T-helper 1 cell treated with Interleukin-12 subunit alpha and Interleukin-12 subunit beta and Interleukin-4 antibody, amounts not matched to agents 30 μg/mL and 1 μg/mL, for 36 hours (primary cell): ENCODE measurements around the gene NTN5.
"Not testable (repeated sequence)": the region's sequence is repeated elsewhere in the genome, so short reads cannot be mapped to it uniquely, and the experiment has no call there.

ENCODE experiments used
- H3K27ac Mint-ChIP-seq: one replicate; pipeline ENCODE4 v1.8.0; 2021; ENCODE audit warnings: mild to moderate bottlenecking, mixed read lengths
- H3K27me3 Mint-ChIP-seq: one replicate; pipeline ENCODE4 v1.8.0; 2021; ENCODE audit warnings: low read depth, mixed read lengths
- H3K36me3 Mint-ChIP-seq: one replicate; pipeline ENCODE4 v1.8.0; 2021; ENCODE audit warnings: low read depth, mixed read lengths
- H3K4me1 Mint-ChIP-seq: one replicate; pipeline ENCODE4 v1.8.0; 2021; ENCODE audit warnings: low read depth, mixed read lengths
- H3K4me3 Mint-ChIP-seq: one replicate; pipeline ENCODE4 v1.8.0; 2021; ENCODE audit warnings: mild to moderate bottlenecking, moderate library complexity, mixed read lengths
- H3K9me3 Mint-ChIP-seq: one replicate; pipeline ENCODE4 v1.8.0; 2021; ENCODE audit warnings: mixed read lengths

NTN5 gene

GRCh38 chr19:48683349-48683748 lies 10.5 kb upstream of the NTN5 start:
- H3K4me3 Mint-ChIP-seq: no peak overlapping the region
- H3K9me3 Mint-ChIP-seq: no peaks in the 10 kb centered on the region
- no peaks in the 10 kb centered on the region for H3K27me3 Mint-ChIP-seq

GRCh38 chr19:48681127-48681470 lies 8.3 kb upstream of the NTN5 start:
- no peaks in the 10 kb centered on the region for H3K9me3 Mint-ChIP-seq
- no peaks in the 10 kb centered on the region for H3K36me3 Mint-ChIP-seq
- H3K4me1 Mint-ChIP-seq: no peaks in the 10 kb centered on the region
- H3K27ac Mint-ChIP-seq: no peak overlapping the region
- H3K27me3 Mint-ChIP-seq: no peaks in the 10 kb centered on the region
- H3K4me3 Mint-ChIP-seq: no peak overlapping the region

More at GRCh38 chr19:48683349-48683748, 10.5 kb upstream of the NTN5 start:
- Mint-ChIP-seq H3K36me3 (no peaks in the 10 kb centered on the region), H3K27ac (no peak overlapping the region), H3K4me1 (no peaks in the 10 kb centered on the region)

GRCh38 chr19:48680436-48681126 lies 7.8 kb upstream of the NTN5 start:
- Mint-ChIP-seq H3K27me3 (no peaks in the 10 kb centered on the region), H3K9me3 (no peaks in the 10 kb centered on the region), H3K4me1 (no peaks in the 10 kb centered on the region), H3K27ac (no peak overlapping the region), H3K36me3 (no peaks in the 10 kb centered on the region), H3K4me3 (no peak overlapping the region)

DNA sequence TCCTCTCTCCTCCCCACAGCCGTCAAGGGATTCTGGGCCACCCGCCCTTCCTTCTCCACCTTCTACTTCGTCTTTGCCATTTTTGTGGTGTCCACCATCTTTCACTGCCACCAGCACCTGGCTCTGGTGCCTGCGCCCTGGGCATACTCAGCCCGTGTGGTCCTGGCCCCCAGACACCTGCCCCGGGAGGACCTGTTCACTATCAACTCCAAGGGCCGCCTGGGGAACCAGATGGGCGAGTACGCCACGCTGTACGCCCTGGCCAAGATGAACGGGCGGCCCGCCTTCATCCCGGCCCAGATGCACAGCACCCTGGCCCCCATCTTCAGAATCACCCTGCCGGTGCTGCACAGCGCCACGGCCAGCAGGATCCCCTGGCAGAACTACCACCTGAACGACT lies 7.2 kb upstream of the NTN5 start:
- H3K36me3 Mint-ChIP-seq, H3K9me3 Mint-ChIP-seq, H3K27me3 Mint-ChIP-seq, H3K27ac Mint-ChIP-seq, H3K4me1 Mint-ChIP-seq, H3K4me3 Mint-ChIP-seq: not testable (repeated sequence)

DNA sequence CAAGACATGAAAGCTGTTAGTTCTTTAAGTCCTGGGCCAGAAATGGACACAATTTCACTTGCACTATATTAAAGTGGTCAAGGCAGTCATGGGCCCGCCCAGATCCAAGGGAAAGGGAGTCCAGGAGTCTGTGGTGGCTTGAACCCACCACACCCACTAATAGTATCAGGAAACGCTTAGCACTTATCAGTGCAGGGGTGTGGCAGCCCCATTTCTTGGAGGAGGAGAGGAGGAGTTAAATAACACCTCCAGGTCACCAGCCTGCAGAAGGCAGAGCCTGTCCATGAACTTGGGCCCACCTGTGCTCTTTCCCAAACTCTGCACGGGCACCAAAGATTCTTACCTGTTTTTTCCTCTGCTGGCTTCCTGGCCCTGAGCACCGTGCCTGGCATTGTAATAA lies 5.4 kb upstream of the NTN5 start:
- H3K9me3 Mint-ChIP-seq: no peaks in the 10 kb centered on the region
- H3K4me3 Mint-ChIP-seq: no peak overlapping the region
- H3K27me3 Mint-ChIP-seq: no peaks in the 10 kb centered on the region
- no peak overlapping the region for H3K27ac Mint-ChIP-seq
- peaks cover 7% of the 10 kb centered on the region for H3K4me1 Mint-ChIP-seq
- no peaks in the 10 kb centered on the region for H3K36me3 Mint-ChIP-seq

DNA sequence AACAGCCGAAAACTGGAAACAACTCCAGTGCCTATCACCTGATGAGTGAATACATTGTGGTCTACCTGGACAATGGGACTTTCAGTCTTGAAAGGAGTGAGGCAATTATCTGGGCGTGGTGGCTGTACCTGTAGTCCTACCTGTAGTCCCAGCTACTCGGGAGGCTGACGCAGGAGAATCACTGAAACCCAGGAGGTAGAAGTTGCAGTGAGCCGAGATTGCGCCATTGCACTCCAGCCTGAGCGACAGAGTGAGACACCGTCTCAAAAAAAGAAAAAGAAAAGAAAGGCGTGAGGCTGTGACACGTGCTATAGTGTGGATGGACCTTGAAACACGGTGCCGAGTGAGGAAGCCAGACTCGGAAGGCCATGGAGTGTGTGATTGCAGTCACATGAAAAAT lies 4.1 kb upstream of the NTN5 start:
- Mint-ChIP-seq H3K27me3 (no peaks in the 10 kb centered on the region), H3K36me3 (no peaks in the 10 kb centered on the region), H3K4me3 (no peak overlapping the region), H3K27ac (no peak overlapping the region), H3K9me3 (no peaks in the 10 kb centered on the region), H3K4me1 (peaks cover 7% of the 10 kb centered on the region)

DNA sequence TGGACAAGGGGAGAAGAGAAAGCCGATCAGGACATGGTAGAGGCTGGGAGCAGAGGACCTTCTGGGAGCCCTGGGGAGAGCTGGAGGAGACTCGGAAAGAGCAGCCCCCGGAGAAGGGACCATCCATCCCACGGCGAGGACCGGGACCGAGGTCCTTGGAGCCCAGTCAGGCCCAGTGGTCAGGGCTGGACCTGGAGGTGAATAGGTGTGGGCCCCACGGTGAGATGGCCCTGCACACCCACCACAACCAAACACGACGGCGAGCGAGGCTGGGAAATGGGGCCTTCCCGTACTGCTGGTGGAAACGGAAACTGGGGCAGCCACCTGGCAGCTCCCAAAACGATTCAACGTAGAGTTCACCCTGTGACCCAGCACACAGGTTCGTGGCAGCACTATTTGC lies 3.7 kb upstream of the NTN5 start:
- H3K27me3 Mint-ChIP-seq: no peaks in the 10 kb centered on the region
- H3K27ac Mint-ChIP-seq: no peak overlapping the region
- H3K36me3 Mint-ChIP-seq: no peaks in the 10 kb centered on the region
- no peak overlapping the region for H3K4me3 Mint-ChIP-seq
- no peaks in the 10 kb centered on the region for H3K9me3 Mint-ChIP-seq
- H3K4me1 Mint-ChIP-seq: peaks cover 7% of the 10 kb centered on the region

DNA sequence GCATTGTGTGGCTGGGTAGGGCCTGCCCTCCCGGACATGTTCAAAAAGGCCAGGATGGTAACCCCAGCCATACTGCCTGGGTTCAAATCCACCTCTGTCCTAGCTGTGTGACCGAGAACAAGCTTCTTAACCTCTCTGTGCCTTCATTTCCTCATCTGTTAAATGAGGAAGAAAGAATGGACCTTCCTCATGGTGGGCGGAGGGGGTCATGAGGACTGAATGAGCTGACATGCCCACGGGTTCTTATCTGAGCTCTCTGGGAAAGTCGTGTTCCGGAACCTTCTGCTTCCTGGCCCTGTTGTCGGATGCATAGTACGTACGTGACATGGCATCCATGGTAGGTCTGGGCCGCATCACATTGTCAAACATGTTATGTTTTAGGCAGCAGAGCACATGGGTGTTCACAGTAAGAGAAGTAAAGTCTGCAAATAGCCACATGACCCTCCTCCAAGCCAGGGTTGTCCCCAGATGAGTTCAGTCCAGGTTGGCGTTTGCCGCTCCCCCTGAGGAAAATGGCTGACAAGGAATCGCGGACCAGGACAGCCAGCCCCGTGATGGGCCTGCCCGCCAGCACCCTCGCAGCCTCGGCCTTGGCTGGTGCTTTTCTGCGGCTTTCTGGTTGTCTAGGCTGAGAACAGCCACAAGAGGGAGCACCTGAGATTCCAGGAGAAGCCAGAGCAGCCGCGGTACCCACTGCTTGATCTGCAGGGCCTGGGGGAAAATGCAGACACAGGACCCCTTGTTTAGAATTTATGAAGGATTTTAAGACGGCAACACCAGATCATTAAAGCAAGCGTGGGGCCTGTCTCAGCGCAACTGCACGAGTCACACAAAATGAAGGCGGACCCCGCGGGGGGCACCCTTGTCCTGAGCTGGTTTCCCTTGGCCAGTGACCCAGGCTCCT lies 2.4 kb upstream of the NTN5 start:
- H3K27me3 Mint-ChIP-seq: no peaks in the 10 kb centered on the region
- H3K36me3 Mint-ChIP-seq: no peaks in the 10 kb centered on the region
- H3K27ac Mint-ChIP-seq: no peak overlapping the region
- H3K4me3 Mint-ChIP-seq: no peak overlapping the region
- H3K9me3 Mint-ChIP-seq: no peaks in the 10 kb centered on the region
- peaks cover 7% of the 10 kb centered on the region for H3K4me1 Mint-ChIP-seq

DNA sequence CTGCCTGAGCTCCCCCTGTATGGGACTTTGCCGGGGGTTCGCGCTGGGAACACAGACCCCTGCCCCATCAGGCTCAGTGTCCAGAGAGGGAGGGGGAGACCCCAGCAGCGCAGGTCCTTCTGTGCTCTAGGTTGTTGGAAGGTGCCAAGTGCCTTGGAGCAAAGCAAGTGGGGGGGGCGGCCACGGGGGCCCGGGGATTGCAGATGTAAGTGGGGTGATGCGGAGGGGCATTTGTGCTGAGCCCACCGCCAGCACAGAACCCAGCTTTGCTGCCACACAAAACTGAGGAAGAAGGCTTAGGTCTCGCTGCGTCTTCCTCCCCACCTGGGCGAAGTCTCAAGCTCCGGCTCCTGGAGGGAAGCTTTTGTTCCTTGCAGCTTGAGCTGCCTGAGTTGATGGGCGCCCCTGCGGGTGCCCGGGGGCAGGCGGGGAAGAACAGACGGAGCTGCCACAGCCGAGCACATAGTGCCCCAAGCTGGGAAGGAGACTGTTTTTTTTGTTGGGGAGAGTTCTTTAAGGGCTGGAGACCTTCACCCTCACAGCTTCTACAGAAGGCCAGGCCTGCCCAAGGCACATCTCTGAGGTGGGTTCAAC lies 1.5 kb upstream of the NTN5 start:
- Mint-ChIP-seq H3K9me3 (peaks cover 6% of the 10 kb centered on the region), H3K27me3 (no peaks in the 10 kb centered on the region), H3K36me3 (peaks cover 2% of the 10 kb centered on the region), H3K4me3 (no peak overlapping the region), H3K27ac (no peak overlapping the region), H3K4me1 (peaks cover 7% of the 10 kb centered on the region)

DNA sequence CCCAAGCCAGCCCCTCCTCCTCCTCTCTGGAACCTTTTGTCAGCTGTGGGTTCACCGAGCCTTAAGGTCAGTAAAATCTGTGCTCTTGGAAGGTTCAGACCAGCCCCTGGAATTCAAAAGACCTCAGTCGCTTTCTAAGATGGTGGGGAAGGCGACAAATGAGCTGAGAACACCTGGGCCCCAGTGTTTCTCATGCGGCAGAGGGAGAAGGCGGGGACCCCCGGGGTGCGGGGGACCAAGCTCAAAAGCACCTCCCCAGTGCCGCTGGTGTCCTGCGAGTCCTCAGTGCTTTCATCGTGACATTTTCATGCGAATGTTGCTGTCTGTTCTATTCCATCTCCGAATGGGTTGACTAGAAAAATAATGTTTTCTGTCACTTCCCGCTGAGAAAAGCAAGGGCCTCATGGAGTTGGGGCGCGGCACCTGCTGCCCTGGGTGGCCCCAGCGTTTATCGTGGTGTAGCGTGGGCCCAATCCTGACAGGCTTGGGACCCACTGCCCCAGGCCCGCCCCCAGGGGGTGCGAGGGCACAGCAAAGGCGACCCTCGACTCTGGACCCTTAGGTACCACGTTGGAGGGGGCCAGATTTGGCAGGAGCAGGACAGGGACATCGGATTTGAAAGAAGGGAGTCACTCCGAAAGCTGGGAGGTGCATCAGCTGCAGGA lies 751 bp upstream of the NTN5 start:
- H3K27ac Mint-ChIP-seq: no peak overlapping the region
- H3K36me3 Mint-ChIP-seq: peaks cover 2% of the 10 kb centered on the region
- H3K27me3 Mint-ChIP-seq: no peaks in the 10 kb centered on the region
- no peak overlapping the region for H3K4me3 Mint-ChIP-seq
- peaks cover 6% of the 10 kb centered on the region for H3K9me3 Mint-ChIP-seq
- H3K4me1 Mint-ChIP-seq: peaks cover 7% of the 10 kb centered on the region

DNA sequence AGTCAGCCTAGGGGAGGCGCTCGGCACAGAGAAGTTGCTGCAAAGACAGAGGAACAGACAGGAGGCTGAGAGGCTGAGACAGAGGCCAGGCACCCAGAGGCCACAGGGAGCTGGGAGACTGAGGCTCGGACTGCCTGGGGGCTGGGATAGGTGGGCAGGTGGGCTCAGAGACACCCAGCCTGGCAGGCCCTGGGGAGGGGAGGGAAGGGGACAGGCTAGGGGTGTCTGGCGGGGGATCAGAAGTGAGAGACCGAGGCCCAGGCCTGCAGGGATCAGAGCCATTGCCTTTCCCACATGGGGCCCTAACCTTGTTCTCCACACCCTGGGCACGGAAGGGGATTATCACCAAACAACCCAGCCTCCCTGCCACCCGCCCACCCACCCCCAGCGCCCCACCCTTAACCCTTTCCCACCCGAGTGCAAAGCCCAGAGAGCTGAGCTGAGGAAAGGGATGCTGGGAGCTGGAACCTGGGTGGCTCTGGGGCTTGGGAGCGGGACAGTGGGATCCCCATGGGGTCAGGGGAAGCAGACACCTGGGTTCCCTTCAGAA lies 1.3 kb downstream of the NTN5 start:
- H3K36me3 Mint-ChIP-seq: peaks cover 2% of the 10 kb centered on the region
- no peak overlapping the region for H3K27ac Mint-ChIP-seq
- no peaks in the 10 kb centered on the region for H3K27me3 Mint-ChIP-seq
- H3K9me3 Mint-ChIP-seq: peaks cover 6% of the 10 kb centered on the region
- H3K4me1 Mint-ChIP-seq: peaks cover 7% of the 10 kb centered on the region
- H3K4me3 Mint-ChIP-seq: no peak overlapping the region

- Mint-ChIP-seq H3K9me3 (peaks cover 6% of the 10 kb centered on the region), H3K4me1 (peaks cover 7% of the 10 kb centered on the region), H3K4me3 (no peak overlapping the region), H3K36me3 (peaks cover 2% of the 10 kb centered on the region), H3K27me3 (peaks cover 1% of the 10 kb centered on the region), H3K27ac (no peak overlapping the region)
These were observed 1.9 kb downstream of the NTN5 start for GRCh38 chr19:48670699-48671445.

DNA sequence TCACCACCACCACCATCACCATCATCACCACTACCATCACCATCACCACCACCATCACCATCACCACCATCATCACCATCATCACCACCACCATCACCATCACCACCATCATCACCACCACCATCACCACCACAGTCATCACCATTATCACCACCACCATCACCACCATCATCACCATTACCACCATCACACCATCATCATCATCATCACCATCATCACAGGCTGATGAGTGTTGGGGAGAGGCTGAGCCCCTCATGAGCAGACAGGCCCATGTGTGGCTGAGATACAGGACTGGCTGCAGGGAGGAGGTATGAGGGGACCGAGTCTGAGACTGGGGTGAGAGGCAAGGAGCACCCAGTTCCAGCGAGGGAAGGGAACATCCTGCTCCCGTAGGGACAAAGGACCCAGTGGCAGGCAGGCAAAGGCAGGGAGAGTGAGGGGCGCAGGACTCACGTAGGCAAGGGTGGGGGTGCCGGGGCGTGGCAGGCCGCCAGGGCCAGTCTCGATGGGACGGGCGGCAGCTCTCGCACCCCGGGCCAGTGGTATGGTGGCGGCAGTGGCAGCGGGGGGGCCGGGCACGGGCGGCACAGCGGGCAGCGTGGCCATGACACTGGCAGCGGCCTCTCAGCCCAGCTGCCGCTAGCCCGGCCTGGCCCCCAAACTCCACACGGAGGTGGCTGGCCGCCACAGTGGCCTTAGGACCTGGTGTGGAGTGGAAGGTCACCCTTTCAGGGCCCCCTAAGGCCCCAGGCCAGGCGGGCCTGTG lies 2.7 kb downstream of the NTN5 start:
- peaks cover 2% of the 10 kb centered on the region for H3K4me1 Mint-ChIP-seq
- H3K36me3 Mint-ChIP-seq: peaks cover 2% of the 10 kb centered on the region
- peak overlapping the region; percentile 36 for H3K27ac Mint-ChIP-seq
- peaks cover 3% of the 10 kb centered on the region for H3K27me3 Mint-ChIP-seq
- no peak overlapping the region for H3K4me3 Mint-ChIP-seq
- peaks cover 6% of the 10 kb centered on the region for H3K9me3 Mint-ChIP-seq
